PFSK-1 (cell line): ENCODE results near the gene ZFP42.

ENCODE experiments used
- POLR2AphosphoS5 ChIP-seq: IDR thresholded peaks from 2 replicates; pipeline ENCODE4 v1.6.1; 2012; ENCODE audit warnings: low read depth, mild to moderate bottlenecking, control low read depth, low read length, moderate library complexity
- REST ChIP-seq, 2 experiments: IDR thresholded peaks; 2 replicates each; pipeline versions ENCODE4 v1.6.1 to v1.8.0; 2011 to 2012; ENCODE audit warnings: low read depth in 2 of 2, low read length in 2 of 2, control low read depth in 1 of 2, inconsistent platforms in 1 of 2, mild to moderate bottlenecking in 1 of 2, moderate library complexity in 1 of 2; ENCODE audit not compliant: insufficient read depth in 1 of 2
- SIN3A ChIP-seq: IDR thresholded peaks from 2 replicates; pipeline ENCODE4 v1.6.1; 2012; ENCODE audit warnings: mild to moderate bottlenecking, low read length, moderate library complexity, borderline replicate concordance; ENCODE audit not compliant: insufficient read depth
- TAF1 ChIP-seq: IDR thresholded peaks from 2 replicates; pipeline ENCODE4 v1.6.1; 2012; ENCODE audit warnings: low read length, control low read depth, borderline replicate concordance; ENCODE audit not compliant: insufficient read depth

- no peak for TF ChIP-seq REST (IDR thresholded peaks at IDR 0.05; ENCODE audit: insufficient read depth in 1 of 2, low read depth in 2 of 2, low read length in 2 of 2)
- no peak for TF ChIP-seq POLR2AphosphoS5
- TF ChIP-seq SIN3A, result no peak
- no peak for TF ChIP-seq TAF1
These were observed 21.2 kb downstream of the ZFP42 start for GRCh38 chr4:188016754-188017153.
